AG04449 (cell line): Measurements from ENCODE around the gene TCL1A.

Experiments used
- CTCF ChIA-PET: fragments of 350-600 bp; formaldehyde crosslinking; extraction: SDS; loops from one replicate; lab custom pipeline; 2021; ENCODE audit warnings: antibody characterized with exemption; lab: Yijun Ruan, JAX
- POLR2A ChIA-PET: fragments of 400-600, 350-600 bp; formaldehyde crosslinking; extraction: SDS; loops from one replicate; lab custom pipeline; 2020; ENCODE audit warnings: antibody characterized with exemption, inconsistent platforms; lab: Yijun Ruan, JAX
- DNase-seq: peaks from one replicate; pipeline ENCODE4 v3.0.0-alpha.2; 2010; ENCODE audit warnings: low read depth, low spot score
- H3K4me3 ChIP-seq: 2 replicates; pipeline ENCODE4 v1.5.1; 2011; ENCODE audit warnings: low read depth, mild to moderate bottlenecking, control low read depth, low read length
- TF ChIP-seq, protein P1 (sequence below): IDR thresholded peaks from one replicate; pipeline ENCODE4 v1.5.1; 2011; ENCODE audit warnings: mild to moderate bottlenecking, moderate library complexity, low read length, control low read depth, inconsistent platforms; ENCODE audit not compliant: insufficient read depth; ENCODE audit errors: missing control alignments

TCL1A gene

DNA sequence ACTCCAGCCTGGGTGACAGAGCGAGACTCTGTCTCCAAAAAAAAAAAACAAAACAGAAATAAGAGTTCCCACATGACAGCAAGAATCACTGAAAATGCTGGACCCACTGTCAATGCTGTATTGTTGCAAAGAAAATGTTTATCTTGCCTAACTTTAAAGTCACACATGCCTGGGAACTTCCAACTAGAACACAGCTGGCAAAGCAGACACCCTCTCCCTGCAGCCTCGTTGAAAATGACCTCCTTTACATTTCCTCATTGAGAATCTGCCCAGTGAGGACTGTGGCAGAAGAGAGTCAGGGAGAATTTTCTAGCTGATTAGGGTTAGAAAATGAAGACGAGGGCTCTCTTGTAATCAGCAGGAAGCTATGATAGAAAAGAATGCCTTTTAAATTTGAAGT is 42.8 kb upstream of the TCL1A start:
- no peak for DNase-seq
- H3K4me3 ChIP-seq, result no peak overlapping the region
- TF ChIP-seq, protein P1, sequence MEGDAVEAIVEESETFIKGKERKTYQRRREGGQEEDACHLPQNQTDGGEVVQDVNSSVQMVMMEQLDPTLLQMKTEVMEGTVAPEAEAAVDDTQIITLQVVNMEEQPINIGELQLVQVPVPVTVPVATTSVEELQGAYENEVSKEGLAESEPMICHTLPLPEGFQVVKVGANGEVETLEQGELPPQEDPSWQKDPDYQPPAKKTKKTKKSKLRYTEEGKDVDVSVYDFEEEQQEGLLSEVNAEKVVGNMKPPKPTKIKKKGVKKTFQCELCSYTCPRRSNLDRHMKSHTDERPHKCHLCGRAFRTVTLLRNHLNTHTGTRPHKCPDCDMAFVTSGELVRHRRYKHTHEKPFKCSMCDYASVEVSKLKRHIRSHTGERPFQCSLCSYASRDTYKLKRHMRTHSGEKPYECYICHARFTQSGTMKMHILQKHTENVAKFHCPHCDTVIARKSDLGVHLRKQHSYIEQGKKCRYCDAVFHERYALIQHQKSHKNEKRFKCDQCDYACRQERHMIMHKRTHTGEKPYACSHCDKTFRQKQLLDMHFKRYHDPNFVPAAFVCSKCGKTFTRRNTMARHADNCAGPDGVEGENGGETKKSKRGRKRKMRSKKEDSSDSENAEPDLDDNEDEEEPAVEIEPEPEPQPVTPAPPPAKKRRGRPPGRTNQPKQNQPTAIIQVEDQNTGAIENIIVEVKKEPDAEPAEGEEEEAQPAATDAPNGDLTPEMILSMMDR, result no peak
- ChIA-PET CTCF (no interaction called here), POLR2A (no interaction called here)

DNA sequence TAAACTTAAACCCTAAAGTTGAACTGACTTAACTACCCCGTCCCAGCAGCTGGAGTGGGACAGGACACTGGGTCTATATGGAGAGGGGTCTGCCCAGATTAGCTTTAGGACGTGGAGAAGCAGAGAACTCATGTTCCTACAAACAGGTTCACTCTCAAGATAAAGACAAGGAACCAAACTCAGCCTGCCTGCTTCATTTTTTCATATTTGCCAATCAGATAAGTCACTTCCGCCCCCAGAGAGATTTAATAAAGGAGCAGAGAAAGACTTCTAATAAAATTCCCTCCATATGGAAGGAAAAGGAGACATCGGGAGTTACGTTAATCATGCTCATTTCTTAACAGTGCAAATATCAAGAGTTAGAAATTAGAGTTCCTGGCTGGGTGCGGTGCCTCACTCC is 42.2 kb upstream of the TCL1A start:
- DNase-seq, result no peak
- ChIA-PET POLR2A (no interaction called here), CTCF (no interaction called here)
- TF ChIP-seq, protein P1, result no peak
- no peak overlapping the region for H3K4me3 ChIP-seq

DNA sequence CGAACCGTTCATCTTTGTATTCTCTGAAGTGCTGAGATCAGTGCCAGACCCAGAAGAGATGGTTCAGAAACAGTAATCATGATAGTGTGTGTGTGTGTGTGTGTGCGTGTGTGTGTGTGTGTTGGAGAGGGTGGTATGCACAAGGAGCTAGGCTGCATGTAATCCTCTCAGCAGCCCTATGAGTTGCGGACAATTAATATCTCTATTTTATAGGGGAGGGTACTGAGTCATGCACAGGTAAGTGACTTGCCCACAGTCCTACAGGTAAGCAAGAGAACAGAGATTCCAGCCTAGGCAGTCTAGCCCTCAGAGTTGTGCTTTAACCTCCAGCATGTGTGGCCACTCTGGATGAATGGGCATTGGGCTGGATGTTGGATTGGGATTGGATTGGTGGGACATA is 27.9 kb upstream of the TCL1A start:
- H3K4me3 ChIP-seq, result no peak overlapping the region
- no peak for DNase-seq
- ChIA-PET POLR2A (no interaction called here), CTCF (no interaction called here)
- TF ChIP-seq, protein P1, result no peak

DNA sequence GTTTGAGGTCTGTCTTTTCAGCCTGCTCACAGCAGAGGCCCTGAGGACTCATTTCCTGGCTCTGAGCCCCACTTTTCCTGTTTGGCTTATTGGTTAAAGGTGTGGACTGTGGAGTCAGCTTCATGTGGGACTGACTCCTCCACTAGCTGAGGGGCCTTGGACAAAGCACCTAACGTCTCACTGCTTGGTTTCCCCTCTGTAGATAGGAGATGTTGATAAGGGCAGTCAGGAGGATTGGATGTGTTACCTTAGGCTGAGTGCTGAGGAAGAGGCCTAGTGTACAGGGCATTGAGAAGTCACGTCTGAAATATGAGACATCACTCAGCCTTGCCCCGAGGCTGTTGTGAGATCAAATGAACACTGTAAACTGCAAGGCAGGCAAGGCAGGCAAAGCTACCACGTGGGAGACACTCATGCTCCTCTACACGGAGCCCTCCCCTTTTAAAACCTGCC is 27.1 kb upstream of the TCL1A start:
- POLR2A ChIA-PET, result no interaction called here

DNA sequence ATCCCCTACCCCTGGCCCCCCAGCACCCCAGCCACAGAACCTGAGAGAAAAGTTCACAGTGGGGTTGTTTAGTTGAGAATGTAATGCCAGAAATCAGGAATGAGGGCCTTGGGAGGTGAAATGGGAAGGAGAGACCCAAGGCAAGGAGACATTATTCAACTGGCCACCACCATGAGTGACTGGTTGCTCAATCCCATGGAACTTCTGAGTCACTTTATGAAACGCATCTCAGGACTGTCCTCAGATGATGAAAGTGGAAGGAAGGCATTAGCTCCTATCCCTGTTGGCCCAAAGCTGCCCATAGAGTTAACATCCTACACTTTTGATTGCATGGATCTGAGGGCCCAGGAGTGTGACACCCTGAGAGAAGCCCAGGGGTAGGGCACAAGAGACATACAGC is 25.4 kb upstream of the TCL1A start:
- no peak for DNase-seq
- H3K4me3 ChIP-seq, result no peak overlapping the region
- TF ChIP-seq, protein P1, result no peak
- ChIA-PET POLR2A (no interaction called here), CTCF (no interaction called here)

More for the DNA sequence above, 27.1 kb upstream of the TCL1A start:
- TF ChIP-seq, protein P1, result no peak
- CTCF ChIA-PET, result no interaction called here
- no peak overlapping the region for H3K4me3 ChIP-seq
- no peak for DNase-seq

DNA sequence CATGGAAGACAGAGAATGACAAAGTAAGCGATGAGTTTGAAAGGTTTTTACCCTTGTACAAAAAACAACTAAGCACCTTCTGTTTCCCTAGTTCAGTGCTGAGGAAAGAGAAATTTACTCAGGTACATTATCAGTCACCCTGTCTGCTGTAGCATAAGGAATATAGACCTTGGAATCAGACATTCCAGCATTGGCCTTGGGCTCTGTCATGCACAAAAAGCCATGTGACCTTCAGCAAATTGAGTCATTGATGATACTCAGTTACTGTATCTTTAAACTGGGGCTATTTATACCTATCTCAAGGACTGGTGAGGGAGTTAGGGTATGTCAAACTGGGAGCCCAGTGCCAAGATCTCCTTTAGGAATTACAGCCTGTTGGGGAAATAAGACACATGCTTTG is 19.3 kb upstream of the TCL1A start:
- ChIA-PET POLR2A (no interaction called here), CTCF (no interaction called here)
- TF ChIP-seq, protein P1, result no peak
- no peak overlapping the region for H3K4me3 ChIP-seq
- no peak for DNase-seq
